Nucleus accumbens (tissue), 56 donors: ENCODE results near the gene ONECUT1.

ENCODE experiments used
- DNase-seq, 56 donors: peaks; one replicate each; lab custom pipeline; 2025; lab: John Stamatoyannopoulos, UW

The ONECUT1 gene

GRCh38 chr15:52797625-52798501 is 7.7 kb upstream of the ONECUT1 start:
- no peak for DNase-seq

GRCh38 chr15:52796753-52797520 is 6.8 kb upstream of the ONECUT1 start:
- no peak for DNase-seq

GRCh38 chr15:52796228-52796521 is 6.0 kb upstream of the ONECUT1 start:
- no peak for DNase-seq

- DNase-seq: no peak
These were observed 5.5 kb upstream of the ONECUT1 start for GRCh38 chr15:52795464-52796227.

GRCh38 chr15:52794665-52795463 is 4.7 kb upstream of the ONECUT1 start:
- DNase-seq: no peak

- DNase-seq: no peak
These were observed 1.6 kb upstream of the ONECUT1 start for GRCh38 chr15:52791776-52792175.

GRCh38 chr15:52790941-52791751 is 1.0 kb upstream of the ONECUT1 start:
- DNase-seq: peak in 1 of 56 donors; percentile 21

GRCh38 chr15:52789601-52790168 is 451 bp downstream of the ONECUT1 start:
- no peak for DNase-seq

GRCh38 chr15:52789008-52789600 is 1.0 kb downstream of the ONECUT1 start:
- DNase-seq: no peak

- no peak for DNase-seq
These were observed 1.8 kb downstream of the ONECUT1 start for GRCh38 chr15:52788099-52788986.

GRCh38 chr15:52787549-52788098 is 2.5 kb downstream of the ONECUT1 start:
- no peak for DNase-seq

- DNase-seq: no peak
These were observed 3.0 kb downstream of the ONECUT1 start for GRCh38 chr15:52787123-52787503.

- DNase-seq: no peak
These were observed 3.6 kb downstream of the ONECUT1 start for GRCh38 chr15:52786436-52787122.

GRCh38 chr15:52785672-52786406 is 4.3 kb downstream of the ONECUT1 start:
- DNase-seq: no peak

GRCh38 chr15:52784799-52785671 is 5.1 kb downstream of the ONECUT1 start:
- DNase-seq: no peak
